DND-41 (cell line): ENCODE measurements around the gene KRTAP4-11.

ENCODE experiments used
- CTCF ChIP-seq: IDR thresholded peaks from 2 replicates; pipeline ENCODE4 v1.5.1; 2012; ENCODE audit warnings: borderline replicate concordance, low read length, moderate library complexity, mild to moderate bottlenecking; ENCODE audit not compliant: poor library complexity, severe bottlenecking; ENCODE audit errors: extremely low read depth
- EZH2 ChIP-seq: IDR thresholded peaks from 3 replicates; pipeline ENCODE4 v1.6.1; 2012; ENCODE audit warnings: borderline replicate concordance, low read depth, mild to moderate bottlenecking, moderate library complexity, low read length, inconsistent platforms; ENCODE audit not compliant: severe bottlenecking

GRCh38 chr17:41096055-41096454, 22.1 kb downstream of the KRTAP4-11 start:
- TF ChIP-seq CTCF: no peak
- TF ChIP-seq EZH2: no peak
